ENCODE measurements around the gene ZNF44.

The ZNF44 gene

GRCh38 chr19:12333162-12334159 is 38.8 kb upstream of the ZNF44 start, which contains the start of gene ZNF563 (continued):
- TF ChIP-seq ZNF561 (tag by site-specific recombination; IDR thresholded peaks at IDR 0.05; ENCODE audit: borderline replicate concordance) (no peak), SP3 (tag by site-specific recombination; IDR thresholded peaks at IDR 0.05) (peak; percentile 50), GLI4 (tag by site-specific recombination; IDR thresholded peaks at IDR 0.05) (no peak), PRDM10 (tag by site-specific recombination; IDR thresholded peaks at IDR 0.05) (peak; percentile 49), ZBTB20 (tag by site-specific recombination; IDR thresholded peaks at IDR 0.05) (peak; percentile 75), MZF1 (tag by site-specific recombination; IDR thresholded peaks at IDR 0.05; ENCODE audit: borderline replicate concordance) (no peak), ZSCAN18 (tag by site-specific recombination; IDR thresholded peaks at IDR 0.05) (no peak), WT1 (tag by site-specific recombination; IDR thresholded peaks at IDR 0.05) (no peak)

GRCh38 chr19:12331211-12331941 is 36.7 kb upstream of the ZNF44 start:
- no peak overlapping the region for H3K4me3 ChIP-seq (ENCODE audit: low read depth, low read length)
- TF ChIP-seq ZNF274 (IDR thresholded peaks at IDR 0.05; ENCODE audit: low read length): no peak
- TF ChIP-seq ZNF274 (tag by site-specific recombination; IDR thresholded peaks at IDR 0.05; ENCODE audit: borderline replicate concordance): no peak
- no peak for TF ChIP-seq ZNF140 (tag by site-specific recombination; IDR thresholded peaks at IDR 0.05)
- no peak for TF ChIP-seq ZFP69B (tag by site-specific recombination; IDR thresholded peaks at IDR 0.05)
- no peak for TF ChIP-seq KLF9 (tag by site-specific recombination; IDR thresholded peaks at IDR 0.05; ENCODE audit: low read depth)
- TF ChIP-seq ZNF560 (tag by site-specific recombination; IDR thresholded peaks at IDR 0.05; ENCODE audit: borderline replicate concordance): no peak
- H3K27ac ChIP-seq (ENCODE audit: extremely low read depth, low read depth, low read length): no peak overlapping the region
- no peaks in the 10 kb centered on the region for H3K36me3 ChIP-seq (ENCODE audit: control insufficient read depth in 2 of 2, insufficient read depth in 1 of 2, low read length in 2 of 2)
- H3K4me1 ChIP-seq (ENCODE audit: control insufficient read depth, insufficient read depth, low read length): no peaks in the 10 kb centered on the region
- POLR2A ChIA-PET: interaction anchor here (0.7 kb wide), 2 partner anchors 150 to 565 kb away, joined by 3 to 4 read pairs; partner anchors contain the start of gene ZNF441
- H3K9me3 ChIP-seq (ENCODE audit: control insufficient read depth, insufficient read depth, low read depth, low read length): no peaks in the 10 kb centered on the region
- CTCF ChIA-PET: no interaction called here

- no peaks in the 10 kb centered on the region for H3K4me1 ChIP-seq (ENCODE audit: control insufficient read depth, insufficient read depth, low read length)
- POLR2A ChIA-PET: no interaction called here
- H3K4me3 ChIP-seq (ENCODE audit: low read depth, low read length): no peak overlapping the region
- H3K36me3 ChIP-seq (ENCODE audit: control insufficient read depth in 2 of 2, insufficient read depth in 1 of 2, low read length in 2 of 2): no peaks in the 10 kb centered on the region
- no peaks in the 10 kb centered on the region for H3K9me3 ChIP-seq (ENCODE audit: control insufficient read depth, insufficient read depth, low read depth, low read length)
- H3K27ac ChIP-seq (ENCODE audit: extremely low read depth, low read depth, low read length): no peak overlapping the region
- TF ChIP-seq ZNF785 (tag by site-specific recombination; IDR thresholded peaks at IDR 0.05) (no peak), ZNF629 (tag by site-specific recombination; IDR thresholded peaks at IDR 0.05) (no peak)
- CTCF ChIA-PET: no interaction called here
Measured at GRCh38 chr19:12330340-12330739, 35.7 kb upstream of the ZNF44 start.
